ENCODE results near the gene MEGF11.

MEGF11 gene

GRCh38 chr15:66226736-66227135 is 26.8 kb downstream of the MEGF11 start:
- H3K36me3 ChIP-seq (ENCODE audit: control insufficient read depth, insufficient read depth, low read length): no peaks in the 10 kb centered on the region
- no peak overlapping the region for H3K27ac ChIP-seq (ENCODE audit: low read depth, low read length, severe bottlenecking)
- WGBS, 2 experiments (ENCODE audit: insufficient coverage in 2 of 2): 89% methylated on average over 4 to 7 of the region's 8 CpGs
- no peak overlapping the region for H3K4me3 ChIP-seq (ENCODE audit: extremely low read depth, insufficient read depth, low read length, poor library complexity, severe bottlenecking)
- H3K9me3 ChIP-seq (ENCODE audit: control insufficient read depth, low read length): no peaks in the 10 kb centered on the region
- no peaks in the 10 kb centered on the region for H3K4me1 ChIP-seq (ENCODE audit: control insufficient read depth, insufficient read depth, low read length, poor library complexity, severe bottlenecking)

- no peak overlapping the region for H3K27ac ChIP-seq (ENCODE audit: low read depth, low read length, severe bottlenecking)
- H3K4me3 ChIP-seq (ENCODE audit: extremely low read depth, insufficient read depth, low read length, poor library complexity, severe bottlenecking): no peak overlapping the region
- WGBS, 2 experiments (ENCODE audit: insufficient coverage in 2 of 2): 95% methylated on average over 8 to 10 of the region's 10 CpGs
Measured at GRCh38 chr15:66225656-66226274, 27.8 kb downstream of the MEGF11 start.

GRCh38 chr15:66224946-66225345 is 28.6 kb downstream of the MEGF11 start:
- no peaks in the 10 kb centered on the region for H3K4me1 ChIP-seq (ENCODE audit: control insufficient read depth, insufficient read depth, low read length, poor library complexity, severe bottlenecking)
- H3K9me3 ChIP-seq (ENCODE audit: control insufficient read depth, low read length): no peaks in the 10 kb centered on the region
- H3K36me3 ChIP-seq (ENCODE audit: control insufficient read depth, insufficient read depth, low read length): no peaks in the 10 kb centered on the region
- 93 to 98% methylated on average over 5 to 6 of the region's 6 CpGs for WGBS, 2 experiments (ENCODE audit: insufficient coverage in 2 of 2)
- H3K4me3 ChIP-seq (ENCODE audit: extremely low read depth, insufficient read depth, low read length, poor library complexity, severe bottlenecking): no peak overlapping the region
- no peak overlapping the region for H3K27ac ChIP-seq (ENCODE audit: low read depth, low read length, severe bottlenecking)

More at GRCh38 chr15:66225656-66226274, 27.8 kb downstream of the MEGF11 start:
- H3K4me1 ChIP-seq (ENCODE audit: control insufficient read depth, insufficient read depth, low read length, poor library complexity, severe bottlenecking): no peaks in the 10 kb centered on the region
- H3K9me3 ChIP-seq (ENCODE audit: control insufficient read depth, low read length): no peaks in the 10 kb centered on the region
- H3K36me3 ChIP-seq (ENCODE audit: control insufficient read depth, insufficient read depth, low read length): no peaks in the 10 kb centered on the region

- no peak overlapping the region for H3K4me3 ChIP-seq (ENCODE audit: extremely low read depth, insufficient read depth, low read length, poor library complexity, severe bottlenecking)
- H3K36me3 ChIP-seq (ENCODE audit: control insufficient read depth, insufficient read depth, low read length): no peaks in the 10 kb centered on the region
- 81 to 96% methylated on average over 5 to 6 of the region's 11 CpGs for WGBS, 2 experiments (ENCODE audit: insufficient coverage in 2 of 2)
- no peaks in the 10 kb centered on the region for H3K4me1 ChIP-seq (ENCODE audit: control insufficient read depth, insufficient read depth, low read length, poor library complexity, severe bottlenecking)
- H3K9me3 ChIP-seq (ENCODE audit: control insufficient read depth, low read length): no peaks in the 10 kb centered on the region
- H3K27ac ChIP-seq (ENCODE audit: low read depth, low read length, severe bottlenecking): no peak overlapping the region
Measured at GRCh38 chr15:66222273-66223198, 31.0 kb downstream of the MEGF11 start.

GRCh38 chr15:66221126-66221525 is 32.4 kb downstream of the MEGF11 start:
- Histone ChIP-seq H3K27ac (ENCODE audit: low read depth, low read length, severe bottlenecking) (no peak overlapping the region), H3K4me1 (ENCODE audit: control insufficient read depth, insufficient read depth, low read length, poor library complexity, severe bottlenecking) (no peaks in the 10 kb centered on the region), H3K4me3 (ENCODE audit: extremely low read depth, insufficient read depth, low read length, poor library complexity, severe bottlenecking) (no peak overlapping the region), H3K9me3 (ENCODE audit: control insufficient read depth, low read length) (no peaks in the 10 kb centered on the region), H3K36me3 (ENCODE audit: control insufficient read depth, insufficient read depth, low read length) (no peaks in the 10 kb centered on the region)
- 60 to 63% methylated on average over 2 to 8 of the region's 9 CpGs for WGBS, 2 experiments (ENCODE audit: insufficient coverage in 2 of 2)

GRCh38 chr15:66220601-66221000 is 32.9 kb downstream of the MEGF11 start:
- 95 to 98% methylated on average over 4 of the region's 6 CpGs for WGBS, 2 experiments (ENCODE audit: insufficient coverage in 2 of 2)
- no peaks in the 10 kb centered on the region for H3K9me3 ChIP-seq (ENCODE audit: control insufficient read depth, low read length)
- no peak overlapping the region for H3K27ac ChIP-seq (ENCODE audit: low read depth, low read length, severe bottlenecking)

GRCh38 chr15:66219339-66219738 is 34.2 kb downstream of the MEGF11 start:
- H3K4me3 ChIP-seq (ENCODE audit: extremely low read depth, insufficient read depth, low read length, poor library complexity, severe bottlenecking): no peak overlapping the region
- no peaks in the 10 kb centered on the region for H3K4me1 ChIP-seq (ENCODE audit: control insufficient read depth, insufficient read depth, low read length, poor library complexity, severe bottlenecking)
- no peaks in the 10 kb centered on the region for H3K9me3 ChIP-seq (ENCODE audit: control insufficient read depth, low read length)
- no peaks in the 10 kb centered on the region for H3K36me3 ChIP-seq (ENCODE audit: control insufficient read depth, insufficient read depth, low read length)
- 80% methylated on average over 2 of the region's 2 CpGs; no CpG with 5 or more reads in 1 of the 2 experiments for WGBS, 2 experiments (ENCODE audit: insufficient coverage in 2 of 2)
- H3K27ac ChIP-seq (ENCODE audit: low read depth, low read length, severe bottlenecking): no peak overlapping the region

More at GRCh38 chr15:66220601-66221000, 32.9 kb downstream of the MEGF11 start:
- Histone ChIP-seq H3K4me1 (ENCODE audit: control insufficient read depth, insufficient read depth, low read length, poor library complexity, severe bottlenecking) (no peaks in the 10 kb centered on the region), H3K4me3 (ENCODE audit: extremely low read depth, insufficient read depth, low read length, poor library complexity, severe bottlenecking) (no peak overlapping the region), H3K36me3 (ENCODE audit: control insufficient read depth, insufficient read depth, low read length) (no peaks in the 10 kb centered on the region)

- H3K36me3 ChIP-seq (ENCODE audit: control insufficient read depth, insufficient read depth, low read length): no peaks in the 10 kb centered on the region
- 89% methylated on average over 2 of the region's 2 CpGs for WGBS, 2 experiments (ENCODE audit: insufficient coverage in 2 of 2)
- no peak overlapping the region for H3K4me3 ChIP-seq (ENCODE audit: extremely low read depth, insufficient read depth, low read length, poor library complexity, severe bottlenecking)
- no peaks in the 10 kb centered on the region for H3K4me1 ChIP-seq (ENCODE audit: control insufficient read depth, insufficient read depth, low read length, poor library complexity, severe bottlenecking)
- no peaks in the 10 kb centered on the region for H3K9me3 ChIP-seq (ENCODE audit: control insufficient read depth, low read length)
- no peak overlapping the region for H3K27ac ChIP-seq (ENCODE audit: low read depth, low read length, severe bottlenecking)
Measured at GRCh38 chr15:66216806-66217205, 36.7 kb downstream of the MEGF11 start.

- Histone ChIP-seq H3K4me1 (ENCODE audit: control insufficient read depth, insufficient read depth, low read length, poor library complexity, severe bottlenecking) (no peaks in the 10 kb centered on the region), H3K4me3 (ENCODE audit: extremely low read depth, insufficient read depth, low read length, poor library complexity, severe bottlenecking) (no peak overlapping the region), H3K36me3 (ENCODE audit: control insufficient read depth, insufficient read depth, low read length) (no peaks in the 10 kb centered on the region), H3K9me3 (ENCODE audit: control insufficient read depth, low read length) (no peaks in the 10 kb centered on the region), H3K27ac (ENCODE audit: low read depth, low read length, severe bottlenecking) (no peak overlapping the region)
- WGBS, 2 experiments (ENCODE audit: insufficient coverage in 2 of 2): 87 to 100% methylated on average over 2 to 3 of the region's 4 CpGs
Measured at GRCh38 chr15:66215811-66216210, 37.7 kb downstream of the MEGF11 start.

GRCh38 chr15:66214246-66214645 is 39.3 kb downstream of the MEGF11 start:
- H3K4me1 ChIP-seq (ENCODE audit: control insufficient read depth, insufficient read depth, low read length, poor library complexity, severe bottlenecking): no peaks in the 10 kb centered on the region
- H3K36me3 ChIP-seq (ENCODE audit: control insufficient read depth, insufficient read depth, low read length): no peaks in the 10 kb centered on the region
- H3K9me3 ChIP-seq (ENCODE audit: control insufficient read depth, low read length): no peaks in the 10 kb centered on the region
- H3K4me3 ChIP-seq (ENCODE audit: extremely low read depth, insufficient read depth, low read length, poor library complexity, severe bottlenecking): no peak overlapping the region
- no peak overlapping the region for H3K27ac ChIP-seq (ENCODE audit: low read depth, low read length, severe bottlenecking)
- 79% methylated on average over 4 of the region's 4 CpGs for WGBS, 2 experiments (ENCODE audit: insufficient coverage in 2 of 2)

- H3K9me3 ChIP-seq (ENCODE audit: control insufficient read depth, low read length): no peaks in the 10 kb centered on the region
- H3K4me1 ChIP-seq (ENCODE audit: control insufficient read depth, insufficient read depth, low read length, poor library complexity, severe bottlenecking): no peaks in the 10 kb centered on the region
- WGBS, 2 experiments (ENCODE audit: insufficient coverage in 2 of 2): 92 to 100% methylated on average over 1 to 4 of the region's 5 CpGs
- no peaks in the 10 kb centered on the region for H3K36me3 ChIP-seq (ENCODE audit: control insufficient read depth, insufficient read depth, low read length)
- H3K4me3 ChIP-seq (ENCODE audit: extremely low read depth, insufficient read depth, low read length, poor library complexity, severe bottlenecking): no peak overlapping the region
- no peak overlapping the region for H3K27ac ChIP-seq (ENCODE audit: low read depth, low read length, severe bottlenecking)
Measured at GRCh38 chr15:66212563-66212921, 41.0 kb downstream of the MEGF11 start.

Data from mesodermal cell (in vitro differentiated cells).